Esophagus squamous epithelium (tissue), 4 donors: ENCODE results near the gene ZNF106.

Source experiments
- POLR2A ChIP-seq, 4 donors: fragments of 450-650 bp; IDR thresholded peaks; one replicate each; pipeline ENCODE4 v1.6.1; 2017; ENCODE audit warnings: antibody characterized with exemption in 4 of 4, mild to moderate bottlenecking in 4 of 4, moderate library complexity in 3 of 4
- TF ChIP-seq, protein P1 (sequence below), 6 experiments: fragments of 450-650 bp in 4 of 6; fragments of 200-600 bp in 2 of 6; sonication (generic) in 2 of 6; IDR thresholded peaks; one replicate each; pipeline ENCODE4 v1.5.1; 2016 to 2019; ENCODE audit warnings: antibody characterized with exemption in 6 of 6, mild to moderate bottlenecking in 4 of 6, moderate library complexity in 4 of 6

DNA sequence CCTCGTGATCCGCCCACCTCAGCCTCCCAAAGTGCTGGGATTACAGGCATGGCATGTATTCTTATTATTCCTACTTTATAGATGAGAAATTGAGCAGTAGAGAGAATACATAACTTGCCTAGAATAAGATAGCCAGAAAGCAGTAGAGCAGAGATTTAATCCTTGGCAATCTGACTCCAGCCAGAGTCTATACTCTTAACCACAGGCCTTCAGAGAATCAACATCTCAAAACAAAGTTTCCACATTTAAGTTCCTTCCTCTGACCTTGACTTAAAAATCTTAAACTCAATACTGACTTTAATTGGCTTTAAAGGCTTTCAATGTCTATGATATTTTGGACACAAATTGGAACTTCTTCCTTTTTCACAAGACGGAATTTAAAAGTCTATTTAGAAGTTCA lies 37.1 kb downstream of the ZNF106 start:
- TF ChIP-seq, protein P1, sequence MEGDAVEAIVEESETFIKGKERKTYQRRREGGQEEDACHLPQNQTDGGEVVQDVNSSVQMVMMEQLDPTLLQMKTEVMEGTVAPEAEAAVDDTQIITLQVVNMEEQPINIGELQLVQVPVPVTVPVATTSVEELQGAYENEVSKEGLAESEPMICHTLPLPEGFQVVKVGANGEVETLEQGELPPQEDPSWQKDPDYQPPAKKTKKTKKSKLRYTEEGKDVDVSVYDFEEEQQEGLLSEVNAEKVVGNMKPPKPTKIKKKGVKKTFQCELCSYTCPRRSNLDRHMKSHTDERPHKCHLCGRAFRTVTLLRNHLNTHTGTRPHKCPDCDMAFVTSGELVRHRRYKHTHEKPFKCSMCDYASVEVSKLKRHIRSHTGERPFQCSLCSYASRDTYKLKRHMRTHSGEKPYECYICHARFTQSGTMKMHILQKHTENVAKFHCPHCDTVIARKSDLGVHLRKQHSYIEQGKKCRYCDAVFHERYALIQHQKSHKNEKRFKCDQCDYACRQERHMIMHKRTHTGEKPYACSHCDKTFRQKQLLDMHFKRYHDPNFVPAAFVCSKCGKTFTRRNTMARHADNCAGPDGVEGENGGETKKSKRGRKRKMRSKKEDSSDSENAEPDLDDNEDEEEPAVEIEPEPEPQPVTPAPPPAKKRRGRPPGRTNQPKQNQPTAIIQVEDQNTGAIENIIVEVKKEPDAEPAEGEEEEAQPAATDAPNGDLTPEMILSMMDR (IDR thresholded peaks at IDR 0.05): no peak
- TF ChIP-seq POLR2A (IDR thresholded peaks at IDR 0.05): no peak
